Activated CD4-positive, alpha-beta T cell treated with anti-CD3 and anti-CD28 coated beads, Interleukin-2, amount 10 ng/mL, durations not matched to agents 7 days and 5 days (primary cell): ENCODE measurements around the gene SP1. TPM values are rescaled to one million over a fixed set of nuclear protein-coding genes. Genes with fewer than 3 reads are reported as not detected.
A peak's percentile ranks its signal among the peaks of the same experiment; 100 is the strongest.
"Not testable (repeated sequence)": the region's sequence is repeated elsewhere in the genome, so short reads cannot be mapped to it uniquely, and the experiment has no call there.

ENCODE experiments used
- CTCF ChIA-PET: fragments of 350-600 bp; sonication (Branson Sonifier 250); formaldehyde crosslinking; loops from one replicate; lab custom pipeline; 2021; ENCODE audit warnings: antibody characterized with exemption; lab: Charles Lee
- POLR2A ChIA-PET: fragments of 350-600 bp; sonication (Branson Sonifier 250); formaldehyde crosslinking; loops from one replicate; lab custom pipeline; 2021; ENCODE audit warnings: antibody characterized with exemption; lab: Charles Lee
- DNase-seq: peaks from one replicate; pipeline ENCODE4 v3.0.0-alpha.2; 2020
- H3K27ac Mint-ChIP-seq: one replicate; pipeline ENCODE4 v1.8.0; 2021; ENCODE audit warnings: mild to moderate bottlenecking, moderate library complexity, mixed read lengths
- H3K27me3 Mint-ChIP-seq: one replicate; pipeline ENCODE4 v1.8.0; 2021; ENCODE audit warnings: mixed read lengths
- H3K36me3 Mint-ChIP-seq: one replicate; pipeline ENCODE4 v1.8.0; 2021; ENCODE audit warnings: low read depth, mixed read lengths
- H3K4me1 Mint-ChIP-seq: one replicate; pipeline ENCODE4 v1.8.0; 2021; ENCODE audit warnings: mixed read lengths
- H3K4me3 Mint-ChIP-seq: one replicate; pipeline ENCODE4 v1.8.0; 2021; ENCODE audit warnings: mild to moderate bottlenecking, moderate library complexity, mixed read lengths
- H3K9me3 Mint-ChIP-seq: one replicate; pipeline ENCODE4 v1.8.0; 2021; ENCODE audit warnings: mixed read lengths
- total RNA-seq, 2 experiments: library from RNA; stranded (reverse); gene quantifications; one replicate each; pipeline ENCODE4 v1.2.3, GENCODE V29; 2021

Gene SP1
- total RNA-seq, 2 experiments from 2014 or later, result 94.8 to 99.3 TPM

GRCh38 chr12:53365245-53365904 lies 14.6 kb upstream of the SP1 start:
- Mint-ChIP-seq H3K4me3 (no peak overlapping the region), H3K4me1 (peaks cover 13% of the 10 kb centered on the region), H3K27ac (peak overlapping the region; percentile 77), H3K9me3 (no peaks in the 10 kb centered on the region), H3K36me3 (no peaks in the 10 kb centered on the region), H3K27me3 (no peaks in the 10 kb centered on the region)
- DNase-seq, result no peak
- ChIA-PET CTCF (interaction anchor here (0.8 to 3.6 kb wide), 3 partner anchors 9 to 56 kb away, joined by 3 to 12 read pairs (median 8); no protein-coding TSS in a partner anchor), POLR2A (no interaction called here)

GRCh38 chr12:53373554-53374133 lies 6.3 kb upstream of the SP1 start:
- H3K27me3 Mint-ChIP-seq, H3K4me3 Mint-ChIP-seq, POLR2A ChIA-PET, H3K36me3 Mint-ChIP-seq, H3K9me3 Mint-ChIP-seq: not testable (repeated sequence)
- Mint-ChIP-seq H3K4me1 (peaks cover 36% of the 10 kb centered on the region), H3K27ac (peak overlapping the region; percentile 74)
- peak; percentile 23 for DNase-seq
- CTCF ChIA-PET, result interaction anchor here (0.6 to 2.2 kb wide), 3 partner anchors 9 to 48 kb away, joined by 3 to 5 read pairs (median 5); no protein-coding TSS in a partner anchor

- H3K4me3 Mint-ChIP-seq, DNase-seq, POLR2A ChIA-PET, H3K9me3 Mint-ChIP-seq, H3K36me3 Mint-ChIP-seq, H3K27me3 Mint-ChIP-seq: not testable (repeated sequence)
- peaks cover 34% of the 10 kb centered on the region for H3K4me1 Mint-ChIP-seq
- CTCF ChIA-PET, result interaction anchor here (1.9 kb wide), 1 partner anchor 9 kb away, joined by 5 read pairs; no protein-coding TSS in a partner anchor
- H3K27ac Mint-ChIP-seq, result peak overlapping the region; percentile 74
Measured at GRCh38 chr12:53374277-53374676, 5.7 kb upstream of the SP1 start.

- ChIA-PET POLR2A (no interaction called here), CTCF (interaction anchor here (3.3 kb wide), 1 partner anchor 23 kb away, joined by 18 read pairs; no protein-coding TSS in a partner anchor)
- Mint-ChIP-seq H3K9me3 (no peaks in the 10 kb centered on the region), H3K4me1 (peaks cover 30% of the 10 kb centered on the region), H3K27me3 (no peaks in the 10 kb centered on the region), H3K4me3 (no peak overlapping the region), H3K36me3 (peaks cover 9% of the 10 kb centered on the region), H3K27ac (no peak overlapping the region)
- no peak for DNase-seq
Measured at GRCh38 chr12:53376747-53377146, 3.2 kb upstream of the SP1 start.

- H3K4me1 Mint-ChIP-seq, result peaks cover 35% of the 10 kb centered on the region
- no peak for DNase-seq
- ChIA-PET CTCF (interaction anchor here (1.3 to 3.3 kb wide), 3 partner anchors 25 to 96 kb away, joined by 3 to 18 read pairs (median 9); partner anchors contain the start of gene AAAS), POLR2A (no interaction called here)
- H3K4me3 Mint-ChIP-seq, result no peak overlapping the region
- peaks cover 24% of the 10 kb centered on the region for H3K36me3 Mint-ChIP-seq
- no peaks in the 10 kb centered on the region for H3K9me3 Mint-ChIP-seq
- no peak overlapping the region for H3K27ac Mint-ChIP-seq
- no peaks in the 10 kb centered on the region for H3K27me3 Mint-ChIP-seq
Measured at GRCh38 chr12:53378222-53378621, 1.8 kb upstream of the SP1 start.

GRCh38 chr12:53378724-53379388 lies 1.1 kb upstream of the SP1 start:
- Mint-ChIP-seq H3K36me3 (peaks cover 30% of the 10 kb centered on the region), H3K9me3 (no peaks in the 10 kb centered on the region), H3K27me3 (no peaks in the 10 kb centered on the region), H3K4me1 (peaks cover 35% of the 10 kb centered on the region), H3K4me3 (no peak overlapping the region), H3K27ac (no peak overlapping the region)
- CTCF ChIA-PET, result interaction anchor here (0.7 to 3.3 kb wide), 8 partner anchors 26 to 280 kb away, joined by 3 to 18 read pairs (median 3); partner anchors contain the start of genes AAAS and TARBP2
- no peak for DNase-seq
- POLR2A ChIA-PET, result interaction anchor here (1.2 kb wide), 2 partner anchors 9 to 122 kb away, joined by 4 to 5 read pairs; partner anchors contain the start of gene TARBP2

GRCh38 chr12:53379389-53380103 lies 430 bp upstream of the SP1 start:
- peaks cover 40% of the 10 kb centered on the region for H3K4me1 Mint-ChIP-seq
- ChIA-PET CTCF (interaction anchor here (0.6 to 3.3 kb wide), 11 partner anchors 26 to 1310 kb away, joined by 3 to 18 read pairs (median 3); partner anchors contain the start of genes AAAS, ATG101 and TARBP2), POLR2A (interaction anchor here (0.5 to 1.2 kb wide), 5 partner anchors 10 to 1408 kb away, joined by 3 to 5 read pairs (median 4); partner anchors contain the start of gene TARBP2)
- no peak overlapping the region for H3K4me3 Mint-ChIP-seq
- peak; percentile 99 for DNase-seq
- H3K27ac Mint-ChIP-seq, result no peak overlapping the region
- H3K36me3 Mint-ChIP-seq, result peaks cover 35% of the 10 kb centered on the region
- H3K9me3 Mint-ChIP-seq, result no peaks in the 10 kb centered on the region
- no peaks in the 10 kb centered on the region for H3K27me3 Mint-ChIP-seq

GRCh38 chr12:53380794-53381730 lies 1.1 kb downstream of the SP1 start:
- no peaks in the 10 kb centered on the region for H3K9me3 Mint-ChIP-seq
- H3K27ac Mint-ChIP-seq, result peak overlapping the region; percentile 90
- POLR2A ChIA-PET, result no interaction called here
- H3K36me3 Mint-ChIP-seq, result peaks cover 40% of the 10 kb centered on the region
- DNase-seq, result no peak
- H3K4me1 Mint-ChIP-seq, result peaks cover 45% of the 10 kb centered on the region
- H3K4me3 Mint-ChIP-seq, result peak overlapping the region; percentile 85
- CTCF ChIA-PET, result interaction anchor here (0.6 to 4.1 kb wide), 14 partner anchors 16 to 244 kb away, joined by 3 to 34 read pairs (median 4); partner anchors contain the start of genes AAAS and PRR13
- H3K27me3 Mint-ChIP-seq, result no peaks in the 10 kb centered on the region

- ChIA-PET POLR2A (no interaction called here), CTCF (interaction anchor here (0.6 to 4.1 kb wide), 15 partner anchors 14 to 245 kb away, joined by 3 to 34 read pairs (median 4); partner anchors contain the start of genes AAAS and PRR13)
- Mint-ChIP-seq H3K9me3 (no peaks in the 10 kb centered on the region), H3K36me3 (peaks cover 45% of the 10 kb centered on the region), H3K27ac (peak overlapping the region; percentile 90), H3K27me3 (no peaks in the 10 kb centered on the region), H3K4me3 (peak overlapping the region; percentile 85), H3K4me1 (peaks cover 50% of the 10 kb centered on the region)
- DNase-seq, result peak; percentile 62
Measured at GRCh38 chr12:53381731-53382630, 2.0 kb downstream of the SP1 start.

GRCh38 chr12:53383258-53383657 lies 3.3 kb downstream of the SP1 start:
- H3K4me1 Mint-ChIP-seq, result peaks cover 59% of the 10 kb centered on the region

More at GRCh38 chr12:53383258-53383657, 3.3 kb downstream of the SP1 start:
- CTCF ChIA-PET, result interaction anchor here (0.6 to 4.1 kb wide), 10 partner anchors 10 to 62 kb away, joined by 3 to 34 read pairs (median 4); partner anchors contain the start of gene AAAS
- no peak for DNase-seq
- H3K4me3 Mint-ChIP-seq, result peak overlapping the region; percentile 42
- POLR2A ChIA-PET, result no interaction called here
- no peaks in the 10 kb centered on the region for H3K27me3 Mint-ChIP-seq
- H3K9me3 Mint-ChIP-seq, result no peaks in the 10 kb centered on the region
- H3K36me3 Mint-ChIP-seq, result peaks cover 52% of the 10 kb centered on the region
- H3K27ac Mint-ChIP-seq, result peak overlapping the region; percentile 71
